Adrenal gland (tissue), 5 donors: ENCODE results near the gene ST6GALNAC6.

Source experiments
- POLR2A ChIP-seq, 2 donors: fragments of 450-650 bp; IDR thresholded peaks; one replicate each; pipeline ENCODE4 v1.6.1; 2017; ENCODE audit warnings: antibody characterized with exemption in 2 of 2, mild to moderate bottlenecking in 2 of 2, moderate library complexity in 1 of 2
- TF ChIP-seq, protein P1 (sequence below), 6 experiments: fragments of 450-650 bp in 4 of 6; fragments of 200-600 bp in 2 of 6; sonication (generic) in 1 of 6; IDR thresholded peaks; 1 replicate in 5 of 6; 2 replicates in 1 of 6; pipeline versions ENCODE4 v1.5.1 to v1.8.0; 2016 to 2021; ENCODE audit warnings: antibody characterized with exemption in 6 of 6, mild to moderate bottlenecking in 2 of 6, moderate library complexity in 1 of 6
- donor health status: DM: no; HTN: no; CAD: no.

- TF ChIP-seq, protein P1, sequence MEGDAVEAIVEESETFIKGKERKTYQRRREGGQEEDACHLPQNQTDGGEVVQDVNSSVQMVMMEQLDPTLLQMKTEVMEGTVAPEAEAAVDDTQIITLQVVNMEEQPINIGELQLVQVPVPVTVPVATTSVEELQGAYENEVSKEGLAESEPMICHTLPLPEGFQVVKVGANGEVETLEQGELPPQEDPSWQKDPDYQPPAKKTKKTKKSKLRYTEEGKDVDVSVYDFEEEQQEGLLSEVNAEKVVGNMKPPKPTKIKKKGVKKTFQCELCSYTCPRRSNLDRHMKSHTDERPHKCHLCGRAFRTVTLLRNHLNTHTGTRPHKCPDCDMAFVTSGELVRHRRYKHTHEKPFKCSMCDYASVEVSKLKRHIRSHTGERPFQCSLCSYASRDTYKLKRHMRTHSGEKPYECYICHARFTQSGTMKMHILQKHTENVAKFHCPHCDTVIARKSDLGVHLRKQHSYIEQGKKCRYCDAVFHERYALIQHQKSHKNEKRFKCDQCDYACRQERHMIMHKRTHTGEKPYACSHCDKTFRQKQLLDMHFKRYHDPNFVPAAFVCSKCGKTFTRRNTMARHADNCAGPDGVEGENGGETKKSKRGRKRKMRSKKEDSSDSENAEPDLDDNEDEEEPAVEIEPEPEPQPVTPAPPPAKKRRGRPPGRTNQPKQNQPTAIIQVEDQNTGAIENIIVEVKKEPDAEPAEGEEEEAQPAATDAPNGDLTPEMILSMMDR (IDR thresholded peaks at IDR 0.05), result no peak
- TF ChIP-seq POLR2A (IDR thresholded peaks at IDR 0.05), result no peak
Observed at GRCh38 chr9:127896395-127897192, 2.8 kb downstream of the ST6GALNAC6 start.
